WERI-Rb-1 (cell line): ENCODE data around the gene ELOA.

Experiments
- DNase-seq: peaks from one replicate; pipeline ENCODE4 v3.0.0-alpha.2; 2020
- H3K27ac ChIP-seq: fragments of 250-450 bp; sonication (Bioruptor Pico); 2 replicates; pipeline ENCODE4 v1.5.1; 2020; ENCODE audit warnings: mild to moderate bottlenecking, moderate library complexity
- H3K27me3 ChIP-seq: fragments of 250-450 bp; sonication (Bioruptor Pico); 2 replicates; pipeline ENCODE4 v1.5.1; 2021; ENCODE audit warnings: mild to moderate bottlenecking, low read depth, moderate library complexity; ENCODE audit not compliant: insufficient read depth, severe bottlenecking
- H3K36me3 ChIP-seq: fragments of 250-450 bp; sonication (Bioruptor Pico); 2 replicates; pipeline ENCODE4 v1.5.1; 2020; ENCODE audit warnings: mild to moderate bottlenecking, moderate library complexity
- H3K4me3 ChIP-seq: 2 replicates; pipeline ENCODE4 v1.5.1; 2011; ENCODE audit warnings: low read depth, mild to moderate bottlenecking, control low read depth, low read length
- H3K9me3 ChIP-seq: fragments of 250-450 bp; sonication (Bioruptor Pico); 2 replicates; pipeline ENCODE4 v1.5.1; 2021; ENCODE audit warnings: mild to moderate bottlenecking, moderate library complexity; ENCODE audit not compliant: severe bottlenecking
- TF ChIP-seq, protein P1 (sequence below): IDR thresholded peaks from 2 replicates; pipeline ENCODE4 v1.5.1; 2011; ENCODE audit warnings: low read depth, mild to moderate bottlenecking, control low read depth, inconsistent platforms, low read length

ELOA gene, protein sequence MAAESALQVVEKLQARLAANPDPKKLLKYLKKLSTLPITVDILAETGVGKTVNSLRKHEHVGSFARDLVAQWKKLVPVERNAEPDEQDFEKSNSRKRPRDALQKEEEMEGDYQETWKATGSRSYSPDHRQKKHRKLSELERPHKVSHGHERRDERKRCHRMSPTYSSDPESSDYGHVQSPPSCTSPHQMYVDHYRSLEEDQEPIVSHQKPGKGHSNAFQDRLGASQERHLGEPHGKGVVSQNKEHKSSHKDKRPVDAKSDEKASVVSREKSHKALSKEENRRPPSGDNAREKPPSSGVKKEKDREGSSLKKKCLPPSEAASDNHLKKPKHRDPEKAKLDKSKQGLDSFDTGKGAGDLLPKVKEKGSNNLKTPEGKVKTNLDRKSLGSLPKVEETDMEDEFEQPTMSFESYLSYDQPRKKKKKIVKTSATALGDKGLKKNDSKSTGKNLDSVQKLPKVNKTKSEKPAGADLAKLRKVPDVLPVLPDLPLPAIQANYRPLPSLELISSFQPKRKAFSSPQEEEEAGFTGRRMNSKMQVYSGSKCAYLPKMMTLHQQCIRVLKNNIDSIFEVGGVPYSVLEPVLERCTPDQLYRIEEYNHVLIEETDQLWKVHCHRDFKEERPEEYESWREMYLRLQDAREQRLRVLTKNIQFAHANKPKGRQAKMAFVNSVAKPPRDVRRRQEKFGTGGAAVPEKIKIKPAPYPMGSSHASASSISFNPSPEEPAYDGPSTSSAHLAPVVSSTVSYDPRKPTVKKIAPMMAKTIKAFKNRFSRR

DNA sequence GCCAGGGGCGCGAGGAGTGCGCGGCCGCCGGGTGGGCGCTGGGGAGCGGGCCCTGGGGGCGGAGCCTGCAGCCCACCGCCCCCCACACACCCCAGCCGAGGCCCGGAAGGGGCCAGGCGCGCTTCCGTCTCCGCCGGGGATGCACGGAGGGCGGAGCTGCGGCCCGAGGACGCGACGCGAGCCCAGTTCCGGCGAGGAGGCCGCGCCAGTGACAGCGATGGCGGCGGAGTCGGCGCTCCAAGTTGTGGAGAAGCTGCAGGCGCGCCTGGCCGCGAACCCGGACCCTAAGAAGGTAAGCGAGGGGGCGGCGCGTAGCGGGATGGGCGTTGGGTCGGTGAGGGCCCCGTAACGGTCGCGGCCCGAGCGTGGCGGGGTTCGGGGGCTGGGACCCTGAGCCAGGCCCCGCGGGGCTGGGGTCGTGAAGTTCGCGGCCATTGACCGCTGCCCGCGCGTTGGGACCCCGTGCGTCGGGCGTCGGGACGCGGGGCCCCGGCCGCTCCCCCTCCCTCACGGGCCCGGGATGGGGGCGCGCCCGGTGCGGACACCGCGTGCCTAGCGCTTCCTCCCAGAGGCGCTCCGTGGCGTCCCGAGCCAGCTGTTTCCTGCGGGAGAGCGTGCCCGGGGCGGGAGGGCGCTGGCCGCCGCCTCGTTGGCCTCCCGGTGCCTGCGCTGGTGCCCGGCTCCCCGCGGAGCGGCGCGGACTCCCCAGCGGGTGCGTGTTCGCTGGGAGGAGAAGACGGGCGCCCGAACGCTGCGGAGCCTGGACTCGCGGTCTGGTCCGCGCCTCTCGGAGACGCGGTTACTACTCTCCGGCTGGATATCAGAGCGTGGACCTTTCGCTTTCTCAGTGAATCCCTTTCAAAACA is at the start of gene ELOA:
TSS of gene ELOA (plus strand) at position 185 of the 866 bp plus-strand sequence. CDS start at position 218, 33 bp downstream.
- H3K9me3 ChIP-seq, result no peaks in the 10 kb centered on the region
- H3K4me3 ChIP-seq, result peak within 1 kb of the TSS; percentile 86
- peaks cover 26% of the 10 kb centered on the region for H3K36me3 ChIP-seq
- peak; percentile 74 for DNase-seq
- H3K27me3 ChIP-seq, result no peaks in the 10 kb centered on the region
- TF ChIP-seq, protein P1, sequence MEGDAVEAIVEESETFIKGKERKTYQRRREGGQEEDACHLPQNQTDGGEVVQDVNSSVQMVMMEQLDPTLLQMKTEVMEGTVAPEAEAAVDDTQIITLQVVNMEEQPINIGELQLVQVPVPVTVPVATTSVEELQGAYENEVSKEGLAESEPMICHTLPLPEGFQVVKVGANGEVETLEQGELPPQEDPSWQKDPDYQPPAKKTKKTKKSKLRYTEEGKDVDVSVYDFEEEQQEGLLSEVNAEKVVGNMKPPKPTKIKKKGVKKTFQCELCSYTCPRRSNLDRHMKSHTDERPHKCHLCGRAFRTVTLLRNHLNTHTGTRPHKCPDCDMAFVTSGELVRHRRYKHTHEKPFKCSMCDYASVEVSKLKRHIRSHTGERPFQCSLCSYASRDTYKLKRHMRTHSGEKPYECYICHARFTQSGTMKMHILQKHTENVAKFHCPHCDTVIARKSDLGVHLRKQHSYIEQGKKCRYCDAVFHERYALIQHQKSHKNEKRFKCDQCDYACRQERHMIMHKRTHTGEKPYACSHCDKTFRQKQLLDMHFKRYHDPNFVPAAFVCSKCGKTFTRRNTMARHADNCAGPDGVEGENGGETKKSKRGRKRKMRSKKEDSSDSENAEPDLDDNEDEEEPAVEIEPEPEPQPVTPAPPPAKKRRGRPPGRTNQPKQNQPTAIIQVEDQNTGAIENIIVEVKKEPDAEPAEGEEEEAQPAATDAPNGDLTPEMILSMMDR, result no peak
- peak within 1 kb of the TSS; percentile 83 for H3K27ac ChIP-seq

DNA sequence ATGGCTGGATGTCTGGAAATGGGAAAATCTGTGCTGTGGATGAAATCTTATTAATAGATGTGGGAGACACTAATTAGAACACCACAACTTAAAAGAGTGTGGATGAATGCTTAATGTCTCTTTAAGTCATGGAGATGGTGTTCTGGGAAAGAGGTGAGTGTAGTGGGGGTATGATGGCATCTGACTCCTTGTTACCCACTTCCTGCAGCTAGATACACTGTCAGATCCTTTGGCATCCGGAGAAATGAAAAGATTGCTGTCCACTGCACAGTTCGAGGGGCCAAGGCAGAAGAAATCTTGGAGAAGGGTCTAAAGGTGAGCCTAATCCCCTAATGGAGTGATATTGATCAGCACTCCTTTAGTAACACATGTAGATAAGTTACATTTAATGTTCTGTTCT is 49.7 kb upstream of the ELOA start:
- no peak for DNase-seq
- TF ChIP-seq, protein P1, result no peak
- Histone ChIP-seq H3K27me3 (no peaks in the 10 kb centered on the region), H3K9me3 (peaks cover 3% of the 10 kb centered on the region), H3K4me3 (no peak overlapping the region), H3K36me3 (peaks cover 67% of the 10 kb centered on the region), H3K27ac (no peak overlapping the region)

DNA sequence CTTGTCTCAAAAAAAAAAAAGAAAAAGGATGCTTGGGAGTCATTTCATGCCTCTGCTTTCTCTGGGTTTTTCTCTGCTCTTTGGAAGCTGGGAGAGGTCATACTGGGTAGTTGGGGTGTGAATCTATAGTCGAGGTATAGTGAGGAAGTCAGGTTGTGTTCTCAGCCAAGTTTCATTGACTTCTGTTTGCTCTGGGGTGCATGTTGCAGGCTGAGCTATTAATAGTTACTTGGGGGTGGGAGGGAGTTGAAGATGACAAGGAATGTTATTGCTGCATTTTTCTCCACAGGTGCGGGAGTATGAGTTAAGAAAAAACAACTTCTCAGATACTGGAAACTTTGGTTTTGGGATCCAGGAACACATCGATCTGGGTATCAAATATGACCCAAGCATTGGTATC is 48.9 kb upstream of the ELOA start:
- Histone ChIP-seq H3K9me3 (peaks cover 3% of the 10 kb centered on the region), H3K4me3 (no peak overlapping the region), H3K36me3 (peaks cover 74% of the 10 kb centered on the region), H3K27me3 (no peaks in the 10 kb centered on the region), H3K27ac (no peak overlapping the region)
- TF ChIP-seq, protein P1, result no peak
- no peak for DNase-seq

DNA sequence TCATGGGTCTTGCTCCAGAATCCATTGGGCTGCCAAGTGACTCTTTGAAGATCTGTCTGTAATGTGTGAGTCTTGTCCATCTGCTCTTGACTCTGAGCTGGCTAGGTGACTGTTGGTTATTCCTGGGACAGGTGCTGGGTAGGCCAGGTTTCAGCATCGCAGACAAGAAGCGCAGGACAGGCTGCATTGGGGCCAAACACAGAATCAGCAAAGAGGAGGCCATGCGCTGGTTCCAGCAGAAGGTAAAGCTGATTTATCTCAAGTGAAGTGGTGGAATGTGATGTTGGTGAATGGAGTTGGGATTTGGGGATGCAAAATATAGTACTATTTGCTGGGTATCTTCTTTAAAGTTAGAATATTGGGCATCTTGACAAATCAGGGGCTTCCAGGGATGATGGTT is 47.6 kb upstream of the ELOA start:
- TF ChIP-seq, protein P1, result no peak
- Histone ChIP-seq H3K36me3 (peaks cover 86% of the 10 kb centered on the region), H3K4me3 (no peak overlapping the region), H3K9me3 (peaks cover 3% of the 10 kb centered on the region), H3K27ac (no peak overlapping the region), H3K27me3 (no peaks in the 10 kb centered on the region)
- no peak for DNase-seq

DNA sequence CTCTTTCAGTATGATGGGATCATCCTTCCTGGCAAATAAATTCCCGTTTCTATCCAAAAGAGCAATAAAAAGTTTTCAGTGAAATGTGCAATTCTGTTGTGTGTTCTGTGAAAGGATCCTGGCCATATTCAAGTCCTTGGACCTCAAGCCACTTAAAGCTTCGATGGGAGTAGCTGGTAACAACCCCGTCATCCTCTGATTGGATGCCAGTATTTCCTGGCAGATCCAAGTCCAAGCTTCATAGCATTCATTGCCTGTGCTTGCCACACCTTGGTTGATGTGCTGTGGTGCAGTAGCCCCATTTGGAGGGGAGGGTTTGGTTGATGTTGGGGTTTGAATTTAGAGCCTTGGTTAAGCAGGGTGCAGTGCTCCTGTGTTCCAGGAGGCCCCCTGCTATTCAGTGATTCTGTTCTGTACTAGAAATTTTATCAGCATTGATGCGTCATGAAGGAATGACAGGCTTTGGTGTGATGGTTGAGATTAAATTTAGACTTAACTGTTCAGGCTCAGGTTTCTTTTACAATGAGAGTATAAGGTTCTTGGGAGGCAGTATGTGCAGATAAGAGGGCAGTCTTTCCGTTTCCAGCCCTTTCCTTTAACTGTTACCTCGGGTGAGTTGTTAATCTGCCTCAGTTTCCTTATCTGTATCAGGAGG is 46.8 kb upstream of the ELOA start:
- no peak overlapping the region for H3K27ac ChIP-seq

More for the DNA sequence above, 46.8 kb upstream of the ELOA start:
- Histone ChIP-seq H3K27me3 (no peaks in the 10 kb centered on the region), H3K4me3 (no peak overlapping the region), H3K36me3 (peaks cover 93% of the 10 kb centered on the region), H3K9me3 (peaks cover 3% of the 10 kb centered on the region)
- TF ChIP-seq, protein P1, result no peak
- no peak for DNase-seq
